Neural cell (in vitro differentiated cells): Measurements from ENCODE around the gene RD3L. TPM values are rescaled to one million over a fixed set of nuclear protein-coding genes. Genes with fewer than 3 reads are reported as not detected.

Experiments used
- H2AFZ ChIP-seq: fragments of 200-600, 300-800 bp; sonication (generic), shearing (Covaris generic); 2 replicates; pipeline ENCODE4 v1.6.0; 2014; ENCODE audit warnings: low read depth, mild to moderate bottlenecking, antibody characterized with exemption, low read length, moderate library complexity
- H3F3A ChIP-seq: fragments of 200-600 bp; shearing (Covaris generic); 2 replicates; pipeline ENCODE4 v1.6.1; 2016; ENCODE audit warnings: mild to moderate bottlenecking, moderate library complexity, mixed read lengths, antibody characterized with exemption, low read length; ENCODE audit not compliant: insufficient read depth, poor library complexity, severe bottlenecking
- H3K27ac ChIP-seq: fragments of 200-600, 300-800 bp; sonication (generic), shearing (Covaris generic); 2 replicates; pipeline ENCODE4 v1.5.1; 2014; ENCODE audit warnings: mild to moderate bottlenecking, low read length, moderate library complexity
- H3K27me3 ChIP-seq: fragments of 300-800, 200-600 bp; sonication (generic), shearing (Covaris generic); 2 replicates; pipeline ENCODE4 v1.6.0; 2014; ENCODE audit warnings: mild to moderate bottlenecking, low read depth, low read length, moderate library complexity; ENCODE audit not compliant: insufficient read depth
- H3K36me3 ChIP-seq: fragments of 300-800, 200-600 bp; sonication (generic), shearing (Covaris generic); 2 replicates; pipeline ENCODE4 v1.5.1; 2014; ENCODE audit warnings: mild to moderate bottlenecking, antibody characterized with exemption, low read length, moderate library complexity; ENCODE audit not compliant: insufficient read depth
- H3K4me2 ChIP-seq: fragments of 300-800, 200-600 bp; sonication (generic), shearing (Covaris generic); 2 replicates; pipeline ENCODE4 v1.6.0; 2014; ENCODE audit warnings: mild to moderate bottlenecking, low read length
- H3K4me3 ChIP-seq: fragments of 300-800, 200-600 bp; sonication (generic), shearing (Covaris generic); 2 replicates; pipeline ENCODE4 v1.5.1; 2014; ENCODE audit warnings: mild to moderate bottlenecking, low read length, moderate library complexity
- H3K79me2 ChIP-seq: fragments of 200-600 bp; shearing (Covaris generic); replicated peaks from 2 replicates; pipeline ENCODE4 v1.6.0; 2014; ENCODE audit warnings: mild to moderate bottlenecking, low read length, moderate library complexity; ENCODE audit not compliant: insufficient read depth
- H3K9ac ChIP-seq: fragments of 300-800, 200-600 bp; sonication (generic), shearing (Covaris generic); 2 replicates; pipeline ENCODE4 v1.6.1; 2016; ENCODE audit warnings: mild to moderate bottlenecking, low read length, mixed read lengths
- H3K9me2 ChIP-seq: fragments of 200-600 bp; shearing (Covaris generic); 2 replicates; pipeline ENCODE4 v1.6.1; 2016; ENCODE audit warnings: mild to moderate bottlenecking, low read length, mixed read lengths; ENCODE audit not compliant: insufficient read depth
- H3K9me3 ChIP-seq: fragments of 200-600, 300-800 bp; sonication (generic), shearing (Covaris generic); 2 replicates; pipeline ENCODE4 v1.6.1; 2016; ENCODE audit warnings: mild to moderate bottlenecking, mixed run types, low read length, moderate library complexity, mixed read lengths
- H4K20me1 ChIP-seq: fragments of 200-600 bp; shearing (Covaris generic); 2 replicates; pipeline ENCODE4 v1.6.1; 2016; ENCODE audit warnings: mild to moderate bottlenecking, mixed run types; ENCODE audit not compliant: insufficient read depth
- CTCF ChIP-seq: fragments of 450-650 bp; IDR thresholded peaks from 2 replicates; pipeline ENCODE4 v1.5.1; 2014; ENCODE audit warnings: antibody characterized with exemption, mild to moderate bottlenecking, moderate library complexity; ENCODE audit not compliant: poor library complexity, severe bottlenecking
- EP300 ChIP-seq: fragments of 450-650 bp; conservative IDR thresholded peaks from 2 replicates; pipeline ENCODE4 v1.6.1; 2014; ENCODE audit warnings: antibody characterized with exemption, mild to moderate bottlenecking, moderate library complexity; ENCODE audit not compliant: poor library complexity, severe bottlenecking
- EZH2 ChIP-seq: fragments of 200-600, 300-800 bp; shearing (Covaris generic), sonication (generic); IDR thresholded peaks from 2 replicates; pipeline ENCODE4 v1.6.1; 2014; ENCODE audit warnings: antibody characterized with exemption, low read length, borderline replicate concordance, mild to moderate bottlenecking; ENCODE audit not compliant: insufficient read depth, poor library complexity, severe bottlenecking
- MXI1 ChIP-seq: fragments of 450-650 bp; conservative IDR thresholded peaks from 2 replicates; pipeline ENCODE4 v1.6.1; 2014; ENCODE audit warnings: antibody characterized with exemption, mild to moderate bottlenecking; ENCODE audit not compliant: poor library complexity, severe bottlenecking
- POLR2AphosphoS5 ChIP-seq: IDR thresholded peaks from 2 replicates; pipeline ENCODE4 v1.6.1; 2012
- RAD21 ChIP-seq: fragments of 450-650 bp; conservative IDR thresholded peaks from 2 replicates; pipeline ENCODE4 v1.6.1; 2014; ENCODE audit warnings: antibody characterized with exemption, mild to moderate bottlenecking, moderate library complexity
- REST ChIP-seq: IDR thresholded peaks from 2 replicates; pipeline ENCODE4 v1.6.1; 2012; ENCODE audit warnings: borderline replicate concordance
- SMC3 ChIP-seq: fragments of 450-650 bp; conservative IDR thresholded peaks from 2 replicates; pipeline ENCODE4 v1.6.1; 2014; ENCODE audit warnings: antibody characterized with exemption, mild to moderate bottlenecking, moderate library complexity; ENCODE audit not compliant: poor library complexity
- TAF1 ChIP-seq: IDR thresholded peaks from 2 replicates; pipeline ENCODE4 v1.6.1; 2012; ENCODE audit warnings: low read depth
- polyA plus RNA-seq: library from polyadenylated mRNA; depleted of rRNA; stranded (reverse); fragments of >200 nt; gene quantifications from 2 replicates; pipeline ENCODE4 v1.2.3, GENCODE V29; 2014

Gene RD3L
- polyA plus RNA-seq, 1 donor from 2014 or later = 0.69 TPM

- H3K36me3 ChIP-seq = no peaks in the 10 kb centered on the region
- H3K27ac ChIP-seq = no peak overlapping the region
- no peak overlapping the region for H3K9ac ChIP-seq
- H3K27me3 ChIP-seq = no peaks in the 10 kb centered on the region
- no peaks in the 10 kb centered on the region for H4K20me1 ChIP-seq
- H3K4me2 ChIP-seq = no peak overlapping the region
- no peaks in the 10 kb centered on the region for H3F3A ChIP-seq
- no peaks in the 10 kb centered on the region for H3K9me2 ChIP-seq
- TF ChIP-seq CTCF (no peak), REST (no peak), POLR2AphosphoS5 (no peak), SMC3 (no peak), RAD21 (no peak), TAF1 (no peak), MXI1 (no peak), EP300 (no peak), EZH2 (no peak)
- H3K4me3 ChIP-seq = no peak overlapping the region
- H2AFZ ChIP-seq = no peak overlapping the region
- no peaks in the 10 kb centered on the region for H3K9me3 ChIP-seq
- H3K79me2 ChIP-seq = no peaks in the 10 kb centered on the region
Measured at GRCh38 chr14:103898204-103898603, 44.1 kb downstream of the RD3L start.

- no peak overlapping the region for H3K4me3 ChIP-seq
- no peak overlapping the region for H3K4me2 ChIP-seq
- no peaks in the 10 kb centered on the region for H3K27me3 ChIP-seq
- H3K79me2 ChIP-seq = no peaks in the 10 kb centered on the region
- no peaks in the 10 kb centered on the region for H3F3A ChIP-seq
- H3K9me3 ChIP-seq = no peaks in the 10 kb centered on the region
- H3K9me2 ChIP-seq = no peaks in the 10 kb centered on the region
- H3K27ac ChIP-seq = no peak overlapping the region
- H4K20me1 ChIP-seq = no peaks in the 10 kb centered on the region
- no peak overlapping the region for H2AFZ ChIP-seq
- no peaks in the 10 kb centered on the region for H3K36me3 ChIP-seq
- no peak overlapping the region for H3K9ac ChIP-seq
- no peak for TF ChIP-seq EZH2
- TF ChIP-seq MXI1 = no peak
- TF ChIP-seq RAD21 = no peak
- TF ChIP-seq EP300 = no peak
- TF ChIP-seq CTCF = no peak
- no peak for TF ChIP-seq TAF1
- TF ChIP-seq POLR2AphosphoS5 = no peak
- no peak for TF ChIP-seq REST
- TF ChIP-seq SMC3 = no peak
Measured at GRCh38 chr14:103897075-103897947, 45.0 kb downstream of the RD3L start.
